ENCODE measurements around the gene SMYD3. TPM values are rescaled to one million over a fixed set of nuclear protein-coding genes. Genes with fewer than 3 reads are reported as not detected.

Gene SMYD3
- total and polyA plus RNA-seq, 10 of the 15 experiments (the other 5 are each of a cell fraction or from before 2014, with no cell fraction given) = 18.3 to 54.0 (median 24.8) TPM

DNA sequence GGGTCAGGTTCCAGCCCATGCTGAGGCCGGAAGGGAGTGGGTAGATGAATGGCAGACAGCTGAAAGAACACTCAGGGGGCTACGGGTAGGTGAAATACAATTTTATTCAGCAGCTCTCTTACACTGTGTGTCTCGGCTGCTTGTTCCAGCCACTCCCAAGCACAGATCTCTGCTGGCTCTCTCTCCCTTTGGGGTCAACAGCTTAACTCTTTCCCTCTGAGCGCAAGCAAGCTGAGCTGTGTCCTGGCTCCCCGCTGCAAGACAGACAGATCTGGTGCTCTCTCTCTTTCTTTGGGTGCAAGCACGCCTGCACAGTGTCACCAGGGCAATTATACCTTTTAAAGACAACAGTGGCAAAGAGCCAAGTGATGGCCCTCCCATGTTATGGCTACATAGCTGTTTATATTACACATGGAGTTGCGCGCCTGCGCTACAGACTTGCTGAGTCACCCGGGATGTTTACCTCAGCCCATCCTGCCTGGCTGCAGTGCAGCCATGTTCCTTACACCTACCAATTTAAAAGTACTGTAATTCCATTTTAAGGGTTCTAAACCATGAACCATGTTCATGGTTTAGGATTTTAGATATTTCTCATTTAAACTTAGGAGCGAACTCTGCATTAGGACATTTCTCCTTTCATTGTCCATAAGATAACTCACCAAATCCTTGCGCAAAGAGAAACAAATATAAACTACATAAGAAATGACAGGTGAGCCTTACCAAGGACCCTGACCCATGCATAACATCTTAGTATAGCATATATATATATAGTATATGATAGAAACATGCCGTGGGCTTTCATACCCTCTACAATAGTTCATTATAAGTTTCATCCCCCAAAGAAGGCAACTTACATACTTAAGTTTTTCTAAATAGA is 396.5 kb downstream of the SMYD3 start:
- Histone ChIP-seq H3K27ac (ENCODE audit: control insufficient read depth, insufficient read depth) (no peak overlapping the region), H3K27me3 (replicated peaks in 1 of 2; ENCODE audit: control insufficient read depth in 2 of 2, insufficient read depth in 2 of 2, low read length in 1 of 2) (no peaks in the 10 kb centered on the region), H4K20me1 (ENCODE audit: control insufficient read depth, insufficient read depth) (no peaks in the 10 kb centered on the region), H3K9me3 (replicated peaks; ENCODE audit: control insufficient read depth, insufficient read depth, low read length) (no peaks in the 10 kb centered on the region), H3K36me3 (ENCODE audit: control insufficient read depth in 2 of 2, insufficient read depth in 2 of 2, low read length in 1 of 2) (no peaks in the 10 kb centered on the region), H3K4me2 (ENCODE audit: control insufficient read depth, insufficient read depth) (no peak overlapping the region), H3K9ac (ENCODE audit: control insufficient read depth, insufficient read depth, low read length) (no peak overlapping the region), H3K79me2 (ENCODE audit: control insufficient read depth, insufficient read depth, low read length) (no peaks in the 10 kb centered on the region), H2AFZ (ENCODE audit: control insufficient read depth, low read depth, low read length) (no peak overlapping the region), H3K4me1 (ENCODE audit: control insufficient read depth, insufficient read depth, low read length) (no peaks in the 10 kb centered on the region; the same call in 1 of the 2 replicates), H3K4me3 (no peak overlapping the region)
- FAIRE-seq = no peak
- ChIA-PET RAD21 (ENCODE audit: unreplicated experiment) (no interaction called here), CTCF (no interaction called here), SMC1A (ENCODE audit: uncharacterized antibody, unreplicated experiment) (interaction anchor here (1.6 kb wide), 2 partner anchors 10 to 12 kb away, joined by 3 to 4 read pairs; no protein-coding TSS in a partner anchor), POLR2A (no interaction called here)
- DNase-seq (ENCODE audit: low read depth, low spot score) = no peak
- in situ Hi-C loops (cut with MboI) = no loop called here
- ATAC-seq = no peak
- intact Hi-C loops (cut with micrococcal nuclease; ENCODE audit: unreplicated experiment) = no loop called here
- TF ChIP-seq BHLHE40 (IDR thresholded peaks at IDR 0.05; ENCODE audit: borderline replicate concordance in 1 of 2, low read depth in 2 of 2, low read length in 1 of 2) = no peak
- no peak for TF ChIP-seq SPI1 (IDR thresholded peaks at IDR 0.05; ENCODE audit: borderline replicate concordance, insufficient read depth, low read depth, low read length)
- TF ChIP-seq, protein P1, sequence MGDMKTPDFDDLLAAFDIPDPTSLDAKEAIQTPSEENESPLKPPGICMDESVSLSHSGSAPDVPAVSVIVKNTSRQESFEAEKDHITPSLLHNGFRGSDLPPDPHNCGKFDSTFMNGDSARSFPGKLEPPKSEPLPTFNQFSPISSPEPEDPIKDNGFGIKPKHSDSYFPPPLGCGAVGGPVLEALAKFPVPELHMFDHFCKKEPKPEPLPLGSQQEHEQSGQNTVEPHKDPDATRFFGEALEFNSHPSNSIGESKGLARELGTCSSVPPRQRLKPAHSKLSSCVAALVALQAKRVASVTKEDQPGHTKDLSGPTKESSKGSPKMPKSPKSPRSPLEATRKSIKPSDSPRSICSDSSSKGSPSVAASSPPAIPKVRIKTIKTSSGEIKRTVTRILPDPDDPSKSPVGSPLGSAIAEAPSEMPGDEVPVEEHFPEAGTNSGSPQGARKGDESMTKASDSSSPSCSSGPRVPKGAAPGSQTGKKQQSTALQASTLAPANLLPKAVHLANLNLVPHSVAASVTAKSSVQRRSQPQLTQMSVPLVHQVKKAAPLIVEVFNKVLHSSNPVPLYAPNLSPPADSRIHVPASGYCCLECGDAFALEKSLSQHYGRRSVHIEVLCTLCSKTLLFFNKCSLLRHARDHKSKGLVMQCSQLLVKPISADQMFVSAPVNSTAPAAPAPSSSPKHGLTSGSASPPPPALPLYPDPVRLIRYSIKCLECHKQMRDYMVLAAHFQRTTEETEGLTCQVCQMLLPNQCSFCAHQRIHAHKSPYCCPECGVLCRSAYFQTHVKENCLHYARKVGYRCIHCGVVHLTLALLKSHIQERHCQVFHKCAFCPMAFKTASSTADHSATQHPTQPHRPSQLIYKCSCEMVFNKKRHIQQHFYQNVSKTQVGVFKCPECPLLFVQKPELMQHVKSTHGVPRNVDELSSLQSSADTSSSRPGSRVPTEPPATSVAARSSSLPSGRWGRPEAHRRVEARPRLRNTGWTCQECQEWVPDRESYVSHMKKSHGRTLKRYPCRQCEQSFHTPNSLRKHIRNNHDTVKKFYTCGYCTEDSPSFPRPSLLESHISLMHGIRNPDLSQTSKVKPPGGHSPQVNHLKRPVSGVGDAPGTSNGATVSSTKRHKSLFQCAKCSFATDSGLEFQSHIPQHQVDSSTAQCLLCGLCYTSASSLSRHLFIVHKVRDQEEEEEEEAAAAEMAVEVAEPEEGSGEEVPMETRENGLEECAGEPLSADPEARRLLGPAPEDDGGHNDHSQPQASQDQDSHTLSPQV (IDR thresholded peaks at IDR 0.05) = no peak
- TF ChIP-seq KLF5 (IDR thresholded peaks at IDR 0.05; ENCODE audit: partially characterized antibody) = no peak
- no peak for TF ChIP-seq HDAC6 (IDR thresholded peaks at IDR 0.05; ENCODE audit: unreplicated experiment)
- WGBS (ENCODE audit: insufficient coverage, insufficient replicate concordance, low lambda C conversion rate, missing lambda C conversion rate) = 88% methylated on average over 13 of the region's 13 CpGs
- BruUV-seq (replicated peaks) = no TSS peak
